Right lobe of liver (tissue), 6 donors: Measurements from ENCODE around the gene SASH1. TPM values are rescaled to one million over a fixed set of nuclear protein-coding genes. Genes with fewer than 3 reads are reported as not detected.

Experiments
- ATAC-seq, 4 donors: fragments of 200-7000 bp; cut with Tn5 transposase; one replicate each; pipeline ENCODE4 v1.9.1; 2020; ENCODE audit warnings: mild to moderate bottlenecking in 4 of 4, moderate library complexity in 4 of 4
- DNase-seq, 3 donors: peaks; one replicate each; pipeline ENCODE4 v3.0.0-alpha.2; 2020
- H3K27ac ChIP-seq, 3 donors: fragments of 200-600 bp; one replicate each; pipeline ENCODE4 v1.8.0; 2022
- H3K27me3 ChIP-seq, 2 donors: fragments of 200-600 bp; one replicate each; pipeline ENCODE4 v1.8.0; 2022
- H3K36me3 ChIP-seq, 4 donors: fragments of 200-600 bp; sonication (generic) in 1 of 4; one replicate each; pipeline versions ENCODE4 v1.5.1 to v1.8.0; 2017 to 2022; ENCODE audit warnings: control low read depth in 1 of 4
- H3K4me1 ChIP-seq, 4 donors: fragments of 200-600 bp; sonication (generic) in 1 of 4; one replicate each; pipeline versions ENCODE4 v1.5.1 to v1.8.0; 2017 to 2022; ENCODE audit warnings: control low read depth in 1 of 4
- H3K4me3 ChIP-seq, 3 donors: fragments of 200-600 bp; one replicate each; pipeline ENCODE4 v1.8.0; 2022
- H3K9me3 ChIP-seq, 4 donors: fragments of 200-600 bp; sonication (generic) in 1 of 4; one replicate each; pipeline versions ENCODE4 v1.5.1 to v1.8.0; 2017 to 2022; ENCODE audit warnings: control low read depth in 1 of 4
- POLR2A ChIP-seq: fragments of 450-650 bp; IDR thresholded peaks from one replicate; pipeline ENCODE4 v1.6.1; 2017; ENCODE audit warnings: antibody characterized with exemption, mild to moderate bottlenecking
- WGBS: methylation state at CpG from one replicate; pipeline ENCODE4 v1.1.6; 2018; ENCODE audit warnings: low coverage, low lambda C conversion rate; ENCODE audit not compliant: insufficient coverage; ENCODE audit errors: missing lambda C conversion rate; 5-methylcytosine and 5-hydroxymethylcytosine counted together
- intact Hi-C, 2 donors: fragments of 100-400 bp; cut with DNase I; formaldehyde crosslinking; loops; one replicate each; pipeline versions ENCODE4 v1.11.2 to v1.14.1; 2022
- total RNA-seq, 6 experiments: library from RNA; depleted of rRNA in 2 of 6; stranded (reverse); fragments of >200 nt in 2 of 6; fragmentation: NEBNext Ultra II Directional in 3 of 6; extraction: Animal tissue kit (Norgen Biotek cat#: 25700) in 3 of 6; gene quantifications; one replicate each; pipeline versions ENCODE4 v1.1.0 to v1.2.4, GENCODE V29; 2016 to 2023
- TF ChIP-seq, protein P1 (sequence below), 4 donors: fragments of 200-600 bp in 3 of 4; fragments of 450-650 bp in 1 of 4; IDR thresholded peaks; one replicate each; pipeline versions ENCODE4 v1.5.1 to v1.8.0; 2016 to 2022; ENCODE audit warnings: antibody characterized with exemption in 4 of 4, mild to moderate bottlenecking in 2 of 4
- donor health status: DM: no; HTN: yes; CAD: no.
- donor health status: DM: no; HTN: no; CAD: no.
- donor health status: DM: no; HTN: no; CAD: no.
- donor health status: DM: no; HTN: yes; CAD: no.
- donor health status: DM: no; HTN: yes; CAD: no.

The SASH1 gene
- total RNA-seq, 6 experiments from 2014 or later = 12.0 to 19.0 (median 15.8) TPM

DNA sequence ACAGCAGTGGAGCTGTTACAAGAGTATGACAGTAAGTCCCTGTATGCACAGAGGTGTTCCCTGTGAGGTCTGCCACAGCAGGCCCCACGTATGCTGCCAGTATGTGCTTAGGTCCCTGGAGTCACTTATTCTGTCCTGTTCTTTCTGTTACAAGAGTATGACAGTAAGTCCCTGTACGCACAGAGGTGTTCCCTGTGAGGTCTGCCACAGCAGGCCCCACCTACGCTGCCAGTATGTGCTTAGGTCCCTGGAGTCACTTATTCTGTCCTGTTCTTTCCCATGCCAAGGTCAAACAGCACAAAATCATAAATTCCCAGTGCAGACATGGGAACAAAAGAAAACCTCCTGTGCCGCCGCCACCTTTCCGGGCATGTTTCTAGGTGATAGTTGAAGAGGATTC is 192.2 kb downstream of the SASH1 start:
- no peak for ATAC-seq
- TF ChIP-seq, protein P1, sequence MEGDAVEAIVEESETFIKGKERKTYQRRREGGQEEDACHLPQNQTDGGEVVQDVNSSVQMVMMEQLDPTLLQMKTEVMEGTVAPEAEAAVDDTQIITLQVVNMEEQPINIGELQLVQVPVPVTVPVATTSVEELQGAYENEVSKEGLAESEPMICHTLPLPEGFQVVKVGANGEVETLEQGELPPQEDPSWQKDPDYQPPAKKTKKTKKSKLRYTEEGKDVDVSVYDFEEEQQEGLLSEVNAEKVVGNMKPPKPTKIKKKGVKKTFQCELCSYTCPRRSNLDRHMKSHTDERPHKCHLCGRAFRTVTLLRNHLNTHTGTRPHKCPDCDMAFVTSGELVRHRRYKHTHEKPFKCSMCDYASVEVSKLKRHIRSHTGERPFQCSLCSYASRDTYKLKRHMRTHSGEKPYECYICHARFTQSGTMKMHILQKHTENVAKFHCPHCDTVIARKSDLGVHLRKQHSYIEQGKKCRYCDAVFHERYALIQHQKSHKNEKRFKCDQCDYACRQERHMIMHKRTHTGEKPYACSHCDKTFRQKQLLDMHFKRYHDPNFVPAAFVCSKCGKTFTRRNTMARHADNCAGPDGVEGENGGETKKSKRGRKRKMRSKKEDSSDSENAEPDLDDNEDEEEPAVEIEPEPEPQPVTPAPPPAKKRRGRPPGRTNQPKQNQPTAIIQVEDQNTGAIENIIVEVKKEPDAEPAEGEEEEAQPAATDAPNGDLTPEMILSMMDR (IDR thresholded peaks at IDR 0.05) = no peak
- Histone ChIP-seq H3K27ac (no peak overlapping the region), H3K27me3 (no peaks in the 10 kb centered on the region), H3K9me3 (no peaks in the 10 kb centered on the region), H3K4me1 (peaks cover 0 to 3% (median 0%) of the 10 kb centered on the region in 4 donors), H3K36me3 (peaks cover 0 to 51% (median 16%) of the 10 kb centered on the region in 4 donors), H3K4me3 (no peak overlapping the region)
- WGBS = 98% methylated on average over 5 of the region's 6 CpGs
- intact Hi-C loops = no loop called here
- no peak for DNase-seq

DNA sequence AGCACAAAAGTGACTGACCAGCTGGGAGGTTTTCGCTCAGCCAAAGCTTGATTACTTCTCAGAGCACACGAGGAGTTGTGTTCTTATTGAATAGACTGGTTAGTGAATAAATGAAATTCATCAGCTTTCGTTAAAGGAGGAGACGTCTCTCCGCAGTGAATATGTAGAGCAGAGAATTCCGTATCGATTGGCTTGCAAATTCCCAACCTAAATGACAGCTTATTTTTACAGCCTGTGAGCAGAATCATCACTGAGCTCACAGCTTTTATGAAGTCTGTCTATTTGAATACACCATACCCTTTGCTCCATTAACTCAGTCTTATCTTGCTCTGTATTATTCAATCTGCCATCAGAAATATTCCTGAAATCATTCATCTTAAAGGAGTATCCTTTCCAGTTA is 192.7 kb downstream of the SASH1 start:
- 87% methylated on average over 7 of the region's 7 CpGs for WGBS
- intact Hi-C loops = no loop called here
- no peak for ATAC-seq

DNA sequence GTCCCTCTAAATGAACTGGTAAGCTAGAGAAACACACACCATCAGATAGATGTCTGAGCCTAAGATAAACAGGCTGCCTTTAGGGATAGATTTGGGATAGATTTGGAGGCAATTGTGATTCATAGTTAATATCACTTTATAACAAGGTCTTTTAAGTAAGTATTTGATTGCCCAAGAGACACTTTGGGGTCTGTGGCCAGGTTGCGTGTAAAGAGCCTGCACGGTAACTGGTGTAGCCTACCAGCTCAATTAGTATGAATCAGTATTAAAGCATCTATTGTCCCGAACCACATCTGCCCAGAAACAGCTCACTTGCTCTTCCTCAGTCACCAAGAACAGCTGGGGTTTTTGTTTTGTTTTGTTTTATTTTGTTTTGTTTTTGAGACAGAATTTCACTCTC is 193.3 kb downstream of the SASH1 start:
- intact Hi-C loops = no loop called here
- TF ChIP-seq, protein P1 (IDR thresholded peaks at IDR 0.05) = no peak
- no peak for TF ChIP-seq POLR2A
- H3K27me3 ChIP-seq = no peaks in the 10 kb centered on the region
- H3K4me1 ChIP-seq = peaks cover 0 to 3% (median 0%) of the 10 kb centered on the region in 4 donors
- DNase-seq = no peak
- H3K36me3 ChIP-seq = peaks cover 6 to 62% (median 21%) of the 10 kb centered on the region in 4 donors
- no peak overlapping the region for H3K4me3 ChIP-seq
- no peak for ATAC-seq
- H3K27ac ChIP-seq = no peak overlapping the region
- 92% methylated on average over 3 of the region's 3 CpGs for WGBS
- no peaks in the 10 kb centered on the region for H3K9me3 ChIP-seq

More for the DNA sequence above, 192.7 kb downstream of the SASH1 start:
- no peak for DNase-seq
- TF ChIP-seq, protein P1 (IDR thresholded peaks at IDR 0.05) = no peak
- no peak for TF ChIP-seq POLR2A
- Histone ChIP-seq H3K4me3 (no peak overlapping the region), H3K27ac (no peak overlapping the region), H3K9me3 (no peaks in the 10 kb centered on the region), H3K27me3 (no peaks in the 10 kb centered on the region), H3K4me1 (peaks cover 0 to 3% (median 0%) of the 10 kb centered on the region in 4 donors), H3K36me3 (peaks cover 2 to 56% (median 17%) of the 10 kb centered on the region in 4 donors)

DNA sequence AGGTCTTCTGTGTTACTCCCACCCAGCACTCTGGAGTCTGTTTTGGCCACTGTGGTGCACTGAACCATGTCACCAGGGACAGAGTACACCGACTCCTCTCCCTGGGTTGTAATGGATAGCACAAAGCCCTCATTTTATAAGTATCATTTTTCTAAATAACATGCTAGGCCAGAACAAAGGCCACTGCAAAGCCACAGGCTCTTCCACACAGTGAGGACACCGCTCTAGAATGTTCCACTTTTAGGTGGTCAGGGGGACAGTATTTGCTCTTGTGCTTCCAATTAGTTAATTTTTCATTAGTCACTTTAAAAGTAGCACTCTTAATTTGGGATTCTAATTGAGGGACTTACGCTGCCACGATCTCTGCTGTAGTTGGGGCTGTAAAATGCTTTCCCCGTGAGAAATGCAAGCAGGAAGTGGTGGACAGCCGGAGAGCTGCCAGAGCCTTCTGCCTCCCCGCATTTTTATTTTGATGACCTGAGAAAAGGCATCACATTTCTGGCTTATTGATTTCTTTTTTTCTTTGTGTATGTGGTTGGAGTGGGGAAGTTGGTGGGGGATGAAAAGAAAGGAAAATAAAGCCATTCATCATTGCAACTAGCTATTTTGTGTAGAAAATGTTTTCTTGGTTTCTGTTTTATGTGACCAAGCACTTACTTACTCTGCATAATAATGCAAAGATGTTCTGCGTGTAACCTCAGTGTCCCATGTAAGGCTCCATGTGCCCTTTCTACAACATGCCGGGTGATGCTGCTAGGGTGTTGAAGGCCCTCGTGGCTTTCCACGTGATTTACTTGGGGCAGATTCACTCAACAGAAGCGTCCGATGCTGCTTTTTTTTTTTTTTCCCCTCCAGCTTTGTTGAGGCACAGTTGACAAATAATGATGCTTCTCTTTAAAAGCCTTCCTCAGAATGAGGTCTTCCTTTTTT is 195.9 kb downstream of the SASH1 start:
- intact Hi-C loops = no loop called here
- H3K36me3 ChIP-seq = peaks cover 6 to 59% (median 21%) of the 10 kb centered on the region in 4 donors
- no peak overlapping the region for H3K4me3 ChIP-seq
- peaks cover 0 to 3% (median 0%) of the 10 kb centered on the region in 4 donors for H3K4me1 ChIP-seq
- WGBS = 59% methylated on average over 11 of the region's 13 CpGs
- DNase-seq (no peak), ATAC-seq (peak in 3 of 4 donors; percentile 13 to 22 (median 14))
- no peak overlapping the region for H3K27ac ChIP-seq
- TF ChIP-seq POLR2A = no peak
- H3K9me3 ChIP-seq = no peaks in the 10 kb centered on the region
- H3K27me3 ChIP-seq = no peaks in the 10 kb centered on the region

DNA sequence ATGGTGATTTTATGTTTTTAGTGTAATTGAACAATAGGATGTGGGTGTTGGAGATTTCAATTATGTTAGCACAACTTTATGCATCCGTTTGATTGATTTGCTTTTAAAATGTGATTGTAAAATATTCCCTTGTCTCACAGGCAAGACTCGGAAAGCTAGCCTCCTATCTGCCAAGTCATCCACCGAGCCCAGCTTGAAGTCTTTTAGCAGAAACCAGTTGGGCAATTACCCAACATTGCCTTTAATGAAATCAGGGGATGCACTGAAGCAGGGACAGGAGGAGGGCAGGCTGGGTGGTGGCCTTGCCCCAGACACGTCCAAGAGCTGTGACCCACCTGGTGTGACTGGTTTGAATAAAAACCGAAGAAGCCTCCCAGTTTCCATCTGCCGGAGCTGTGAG is 200.9 kb downstream of the SASH1 start:
- 88% methylated on average over 4 of the region's 6 CpGs for WGBS
- Histone ChIP-seq H3K4me1 (no peaks in the 10 kb centered on the region), H3K36me3 (peaks cover 6 to 67% (median 15%) of the 10 kb centered on the region in 4 donors), H3K27ac (no peak overlapping the region), H3K9me3 (no peaks in the 10 kb centered on the region), H3K27me3 (no peaks in the 10 kb centered on the region), H3K4me3 (no peak overlapping the region)
- DNase-seq (no peak), ATAC-seq (no peak)
- intact Hi-C loops = no loop called here
- no peak for TF ChIP-seq POLR2A
- TF ChIP-seq, protein P1 (IDR thresholded peaks at IDR 0.05) = no peak
